ENCODE results near the gene PSMA2. TPM values are rescaled to one million over a fixed set of nuclear protein-coding genes. Genes with fewer than 3 reads are reported as not detected.

PSMA2 gene
- polyA plus RNA-seq, 1 donor (not counting 4 experiments of a cell fraction or from before 2014, with no cell fraction given) = 251 TPM

GRCh38 chr7:42877862-42878261, 54.1 kb downstream of the PSMA2 start:
- Histone ChIP-seq H3K9me1 (ENCODE audit: control insufficient read depth, extremely low read depth, insufficient read depth, low read length) (no peaks in the 10 kb centered on the region), H3K4me2 (ENCODE audit: control insufficient read depth, extremely low read depth, insufficient read depth, low read depth, low read length) (no peak overlapping the region), H4K20me1 (ENCODE audit: control insufficient read depth, extremely low read depth, insufficient read depth, low read length) (no peaks in the 10 kb centered on the region), H2AFZ (ENCODE audit: control insufficient read depth, low read length) (no peak overlapping the region), H3K4me1 (ENCODE audit: control insufficient read depth, extremely low read depth, insufficient read depth, low read length) (no peaks in the 10 kb centered on the region), H3K4me3 (ENCODE audit: control insufficient read depth in 2 of 3, extremely low read depth in 1 of 3, insufficient read depth in 2 of 3, low read depth in 1 of 3, low read length in 3 of 3) (no peak overlapping the region), H3K27ac (ENCODE audit: control insufficient read depth, insufficient read depth, low read length) (no peak overlapping the region), H3K79me2 (ENCODE audit: control insufficient read depth, insufficient read depth, low read length) (no peaks in the 10 kb centered on the region), H3K27me3 (ENCODE audit: control insufficient read depth, extremely low read depth, insufficient read depth, low read length) (no peaks in the 10 kb centered on the region), H3K9me3 (ENCODE audit: control insufficient read depth, low read depth, low read length) (no peaks in the 10 kb centered on the region), H3K36me3 (ENCODE audit: control insufficient read depth in 2 of 2, extremely low read depth in 1 of 2, insufficient read depth in 2 of 2, low read length in 2 of 2) (no peaks in the 10 kb centered on the region), H3K9ac (ENCODE audit: control insufficient read depth, extremely low read depth, insufficient read depth, low read length) (no peak overlapping the region)
- dilution Hi-C loops (cut with MboI; ENCODE audit: extremely low pct_ligation_motif_present, low sequenced_read_pairs) = no loop called here
- TF ChIP-seq EZH2 (IDR thresholded peaks at IDR 0.05; ENCODE audit: low read length) = no peak
- TF ChIP-seq CTCF (optimal IDR thresholded peaks at IDR 0.05 in 1 of 3, IDR thresholded peaks at IDR 0.05 in 1 of 3, conservative IDR thresholded peaks at IDR 0.05 in 1 of 3; ENCODE audit: extremely low read depth in 1 of 3, insufficient read depth in 2 of 3, low read length in 3 of 3) = no peak
- FAIRE-seq = no peak
- no peak for DNase-seq (ENCODE audit: low read depth, low spot score)

- Histone ChIP-seq H3K4me1 (ENCODE audit: control insufficient read depth, extremely low read depth, insufficient read depth, low read length) (no peaks in the 10 kb centered on the region), H3K36me3 (ENCODE audit: control insufficient read depth in 2 of 2, extremely low read depth in 1 of 2, insufficient read depth in 2 of 2, low read length in 2 of 2) (no peaks in the 10 kb centered on the region), H3K9me3 (ENCODE audit: control insufficient read depth, low read depth, low read length) (no peaks in the 10 kb centered on the region), H4K20me1 (ENCODE audit: control insufficient read depth, extremely low read depth, insufficient read depth, low read length) (no peaks in the 10 kb centered on the region), H3K27me3 (ENCODE audit: control insufficient read depth, extremely low read depth, insufficient read depth, low read length) (no peaks in the 10 kb centered on the region), H3K27ac (ENCODE audit: control insufficient read depth, insufficient read depth, low read length) (no peak overlapping the region), H3K9me1 (ENCODE audit: control insufficient read depth, extremely low read depth, insufficient read depth, low read length) (no peaks in the 10 kb centered on the region), H3K4me3 (ENCODE audit: control insufficient read depth in 2 of 3, extremely low read depth in 1 of 3, insufficient read depth in 2 of 3, low read depth in 1 of 3, low read length in 3 of 3) (no peak overlapping the region), H2AFZ (ENCODE audit: control insufficient read depth, low read length) (peak overlapping the region; percentile 6), H3K79me2 (ENCODE audit: control insufficient read depth, insufficient read depth, low read length) (no peaks in the 10 kb centered on the region), H3K4me2 (ENCODE audit: control insufficient read depth, extremely low read depth, insufficient read depth, low read depth, low read length) (no peak overlapping the region), H3K9ac (ENCODE audit: control insufficient read depth, extremely low read depth, insufficient read depth, low read length) (no peak overlapping the region)
- dilution Hi-C loops (cut with MboI; ENCODE audit: extremely low pct_ligation_motif_present, low sequenced_read_pairs) = no loop called here
- FAIRE-seq (peak; percentile 81), DNase-seq (ENCODE audit: low read depth, low spot score) (no peak)
- TF ChIP-seq CTCF (optimal IDR thresholded peaks at IDR 0.05 in 1 of 3, IDR thresholded peaks at IDR 0.05 in 1 of 3, conservative IDR thresholded peaks at IDR 0.05 in 1 of 3; ENCODE audit: extremely low read depth in 1 of 3, insufficient read depth in 2 of 3, low read length in 3 of 3) = peak; percentile 70 to 77 (median 74)
- no peak for TF ChIP-seq EZH2 (IDR thresholded peaks at IDR 0.05; ENCODE audit: low read length)
These were observed 55.5 kb downstream of the PSMA2 start for GRCh38 chr7:42876182-42877068.
